HepG2 (cell line): ENCODE measurements around the gene C1QTNF6.
A peak's percentile ranks its signal among the peaks of the same experiment; 100 is the strongest.

Source experiments
- ELF4 ChIP-seq: sonication (generic); formaldehyde crosslinking; IDR thresholded peaks from 2 replicates; pipeline ENCODE4 v1.5.0; 2020; ENCODE audit warnings: missing genetic modification reagents, mild to moderate bottlenecking, moderate library complexity, borderline replicate concordance
- HDAC1 ChIP-seq: sonication (generic); formaldehyde crosslinking; IDR thresholded peaks from 2 replicates; pipeline ENCODE4 v1.5.1; 2020; ENCODE audit warnings: mild to moderate bottlenecking, missing genetic modification reagents
- MYNN ChIP-seq: sonication (generic); formaldehyde crosslinking; IDR thresholded peaks from 2 replicates; pipeline ENCODE4 v1.4.0; 2020; ENCODE audit warnings: mild to moderate bottlenecking, low read depth, missing genetic modification reagents
- NRL ChIP-seq: sonication (generic); formaldehyde crosslinking; IDR thresholded peaks from 2 replicates; pipeline ENCODE4 v1.5.0; 2020; ENCODE audit warnings: missing genetic modification reagents, mild to moderate bottlenecking, moderate library complexity, borderline replicate concordance
- PREB ChIP-seq: sonication (generic); formaldehyde crosslinking; IDR thresholded peaks from 2 replicates; pipeline ENCODE4 v1.4.0; 2020; ENCODE audit warnings: missing genetic modification reagents
- TRAFD1 ChIP-seq: sonication (generic); formaldehyde crosslinking; IDR thresholded peaks from 2 replicates; pipeline ENCODE4 v1.5.1; 2020; ENCODE audit warnings: missing genetic modification reagents, mild to moderate bottlenecking, borderline replicate concordance
- ZNF138 ChIP-seq: sonication (generic); formaldehyde crosslinking; IDR thresholded peaks from 2 replicates; pipeline ENCODE4 v1.5.0; 2020; ENCODE audit warnings: mild to moderate bottlenecking, low read depth, missing genetic modification reagents
- ZNF18 ChIP-seq: sonication (generic); formaldehyde crosslinking; IDR thresholded peaks from 2 replicates; pipeline ENCODE4 v1.8.0; 2022; ENCODE audit warnings: mild to moderate bottlenecking, missing genetic modification reagents; ENCODE audit not compliant: insufficient replicate concordance
- ZNF256 ChIP-seq: sonication (generic); formaldehyde crosslinking; conservative IDR thresholded peaks from 2 replicates; pipeline ENCODE4 v1.4.0; 2020; ENCODE audit warnings: missing genetic modification reagents
- ZNF768 ChIP-seq: sonication (generic); formaldehyde crosslinking; IDR thresholded peaks from 2 replicates; pipeline ENCODE4 v1.4.0; 2020; ENCODE audit warnings: missing genetic modification reagents

GRCh38 chr22:37231406-37232139 lies 43.5 kb upstream of the C1QTNF6 start:
- TF ChIP-seq ELF4 (CRISPR knock-in tag) (no peak), PREB (CRISPR knock-in tag) (no peak), HDAC1 (CRISPR knock-in tag) (0 out of 2 replicates have a peak, but pooled peaks have one; percentile 6), TRAFD1 (CRISPR knock-in tag) (no peak), NRL (CRISPR knock-in tag) (no peak), MYNN (no peak), ZNF768 (CRISPR knock-in tag) (no peak), ZNF18 (no peak), ZNF256 (CRISPR knock-in tag) (no peak), ZNF138 (CRISPR knock-in tag) (no peak)
